Suppressor macrophage treated with lipopolysaccharide for 1 hour (primary cell): Measurements from ENCODE around the gene STX16.

Source experiments
- DNase-seq, 3 donors: peaks; one replicate each; pipeline ENCODE4 v3.0.0-alpha.2; 2020 to 2022

The STX16 gene

GRCh38 chr20:58699623-58700107, 48.6 kb downstream of the STX16 start:
- no peak for DNase-seq

GRCh38 chr20:58700121-58700821, 49.2 kb downstream of the STX16 start:
- DNase-seq = no peak

DNA sequence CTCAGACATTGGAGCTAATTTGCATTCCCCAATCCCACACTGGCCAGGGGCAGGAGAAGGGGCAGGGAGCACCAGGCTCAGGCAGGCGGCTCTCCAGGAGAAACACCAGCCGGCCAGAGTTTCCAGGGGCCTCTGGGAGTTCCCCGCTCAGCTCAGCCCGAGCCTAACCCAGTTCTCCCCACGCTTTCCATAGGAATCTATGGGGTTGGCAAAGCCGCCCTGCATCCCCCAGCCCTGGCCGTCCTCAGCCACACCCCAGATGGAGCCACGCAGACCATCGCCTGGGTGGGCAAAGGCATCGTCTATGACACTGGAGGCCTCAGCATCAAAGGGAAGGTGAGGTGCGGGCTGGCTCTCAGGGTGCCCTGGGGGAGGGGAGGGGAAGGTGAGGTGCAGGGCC, 49.7 kb downstream of the STX16 start:
- DNase-seq = no peak

DNA sequence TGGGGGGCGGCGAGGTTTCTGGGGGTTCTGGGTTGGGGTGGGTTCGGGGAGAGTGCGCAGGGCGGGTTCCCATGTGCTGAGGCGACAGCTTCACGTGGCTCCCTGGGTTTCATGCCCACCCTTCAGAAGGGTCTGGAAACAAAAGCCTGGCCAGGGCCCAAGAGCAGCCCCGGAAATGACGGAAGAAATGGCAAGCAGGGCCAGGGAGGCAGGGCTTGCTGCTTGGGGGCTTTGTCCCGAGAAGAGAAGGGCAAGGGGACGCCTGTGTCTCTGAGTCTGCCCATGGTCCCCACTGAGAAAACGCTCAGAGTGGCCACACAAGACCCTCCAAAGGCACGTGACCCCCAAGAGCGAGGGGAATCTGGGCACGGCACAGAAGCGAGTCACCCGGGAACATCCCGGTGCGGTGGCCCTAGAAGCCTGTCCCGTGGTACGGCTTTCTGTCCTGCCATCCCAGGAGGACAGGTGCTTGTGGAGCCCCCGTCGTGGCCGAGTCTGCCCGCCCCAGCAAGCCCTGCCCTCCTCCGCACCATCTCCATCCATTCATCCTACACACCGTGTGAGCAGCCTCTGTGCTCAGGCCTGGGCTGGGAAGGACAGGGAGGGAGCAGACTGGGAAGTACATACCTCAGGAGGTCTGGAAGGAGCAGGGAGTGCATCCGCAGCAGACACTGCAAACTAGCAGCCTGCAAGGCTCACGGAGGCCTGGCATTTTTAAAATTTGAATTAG, 50.5 kb downstream of the STX16 start:
- DNase-seq = no peak

DNA sequence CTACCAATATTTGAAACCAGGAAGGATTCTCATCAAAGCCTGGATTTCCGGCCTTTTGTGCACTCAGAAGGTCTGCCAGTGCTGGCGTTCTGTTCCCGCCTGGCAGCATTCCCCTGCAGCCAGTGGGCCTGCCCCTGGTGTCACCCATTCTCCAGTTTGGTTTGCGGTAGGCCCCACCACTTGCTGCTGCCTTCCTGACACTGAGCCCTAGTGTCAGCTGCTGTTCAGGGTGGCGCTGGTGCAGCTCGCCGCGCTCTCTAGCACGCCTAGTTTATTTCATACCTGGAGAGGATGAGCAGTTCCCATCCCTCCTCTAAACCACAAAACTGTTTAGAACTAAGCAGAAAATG, 51.1 kb downstream of the STX16 start:
- no peak for DNase-seq

DNA sequence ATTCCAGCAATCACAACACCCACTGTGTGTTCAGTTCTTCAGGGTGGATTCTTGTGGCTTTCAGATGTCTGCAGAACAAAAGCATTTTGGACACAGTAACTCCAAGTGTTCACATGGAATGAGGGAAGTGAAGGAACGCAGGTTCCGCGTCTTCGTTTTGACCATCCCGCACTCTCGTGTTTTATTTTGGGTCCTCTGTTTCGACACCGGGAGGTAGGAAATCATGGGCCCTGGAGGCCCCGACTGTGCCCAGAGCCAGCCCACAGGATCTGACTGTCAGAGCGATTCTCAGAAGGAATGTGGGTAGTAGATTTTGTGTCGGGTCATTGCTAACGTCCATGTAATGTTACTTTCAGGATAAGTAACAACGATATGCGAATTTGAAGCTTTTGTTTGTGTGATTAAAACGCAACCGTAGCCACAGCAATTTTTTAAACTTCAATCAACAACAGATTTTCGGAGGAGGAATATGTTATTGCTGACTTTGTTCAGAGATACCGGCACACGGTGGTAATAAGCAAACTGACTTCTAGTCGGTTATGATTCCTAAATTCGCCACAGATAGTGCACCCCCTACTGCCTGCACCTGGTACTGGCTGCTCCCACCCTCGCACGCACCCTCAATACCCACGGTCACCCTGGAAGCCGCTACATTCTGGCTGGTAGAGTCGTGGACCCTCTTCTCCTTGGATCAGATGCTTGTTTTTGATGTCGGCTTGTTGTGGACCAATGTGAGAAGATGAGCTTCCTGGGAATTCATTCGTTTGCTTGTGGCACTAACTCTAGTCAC, 52.0 kb downstream of the STX16 start:
- peak in 1 of 3 donors; percentile 10 for DNase-seq

- DNase-seq = no peak
Measured at GRCh38 chr20:58703765-58704371, 52.8 kb downstream of the STX16 start.

GRCh38 chr20:58705208-58705926, 54.3 kb downstream of the STX16 start:
- DNase-seq = no peak

- DNase-seq = no peak
Measured at GRCh38 chr20:58706150-58706892, 55.2 kb downstream of the STX16 start.

DNA sequence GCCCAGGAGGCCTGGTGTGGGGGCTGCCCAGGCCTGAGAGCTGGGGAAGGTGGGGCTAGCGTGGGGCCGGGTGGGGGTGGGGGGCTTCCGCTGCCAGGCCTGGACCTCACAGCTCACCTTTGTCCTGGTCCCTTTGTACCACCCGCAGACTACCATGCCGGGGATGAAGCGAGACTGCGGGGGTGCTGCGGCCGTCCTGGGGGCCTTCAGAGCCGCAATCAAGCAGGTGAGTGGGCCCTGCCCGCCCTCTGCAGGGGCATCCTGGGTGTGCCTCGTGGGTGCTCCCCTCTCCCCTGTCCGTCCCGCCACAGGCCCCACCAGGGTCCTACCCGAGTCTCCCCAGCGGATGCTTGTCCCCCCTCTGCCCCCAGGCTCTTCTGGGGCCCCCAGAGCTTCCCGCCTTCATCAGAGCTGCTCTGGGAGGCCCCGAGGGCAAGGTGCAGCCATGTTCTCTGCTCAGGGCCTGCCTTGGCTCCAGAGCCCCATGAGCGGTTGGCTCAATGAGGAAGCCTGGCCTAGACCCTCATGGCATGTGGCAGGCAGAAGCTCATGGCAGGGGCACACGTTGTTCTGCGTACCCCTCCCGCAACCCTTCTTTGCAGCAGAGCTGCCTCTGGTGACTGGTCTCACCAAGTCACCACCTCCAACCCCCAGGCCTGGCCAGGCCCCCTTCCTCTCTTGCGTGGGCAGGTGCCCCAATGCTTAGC, 56.0 kb downstream of the STX16 start:
- no peak for DNase-seq

- no peak for DNase-seq
Measured at GRCh38 chr20:58707770-58708169, 56.7 kb downstream of the STX16 start.

GRCh38 chr20:58708246-58708931, 57.3 kb downstream of the STX16 start:
- no peak for DNase-seq

GRCh38 chr20:58709013-58709702, 58.1 kb downstream of the STX16 start:
- DNase-seq = no peak

- no peak for DNase-seq
Measured at GRCh38 chr20:58709703-58710039, 58.6 kb downstream of the STX16 start.

GRCh38 chr20:58710481-58711265, 59.6 kb downstream of the STX16 start:
- DNase-seq = no peak

GRCh38 chr20:58711266-58712051, 60.4 kb downstream of the STX16 start:
- DNase-seq = no peak

DNA sequence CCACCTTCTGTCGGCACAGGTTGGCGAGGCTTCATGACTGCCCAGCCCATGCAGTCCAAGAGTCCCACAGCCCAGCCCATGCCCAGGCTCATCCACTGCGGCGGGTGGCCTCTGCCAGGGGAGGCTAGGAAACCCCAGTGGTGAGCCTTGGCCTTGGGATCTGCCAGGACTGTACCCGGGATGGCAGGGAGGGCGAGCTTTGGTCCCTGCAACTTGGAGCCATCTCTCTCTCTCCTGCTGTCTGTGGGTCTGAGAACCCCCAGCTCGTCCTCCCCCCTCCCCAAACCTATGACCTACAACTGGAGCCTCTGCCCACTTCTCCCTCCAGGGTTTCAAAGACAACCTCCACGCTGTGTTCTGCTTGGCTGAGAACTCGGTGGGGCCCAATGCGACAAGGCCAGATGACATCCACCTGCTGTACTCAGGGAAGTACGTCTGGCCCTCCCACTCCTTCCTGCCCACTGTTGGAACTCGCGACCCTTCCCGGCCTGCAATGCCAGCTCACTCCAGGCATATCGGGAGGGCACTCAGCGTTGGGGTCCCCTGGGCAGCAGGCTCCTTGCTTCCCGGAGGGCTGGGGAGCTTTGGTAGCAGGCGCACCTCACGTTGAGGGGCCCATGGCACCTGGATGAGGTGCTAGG, 61.2 kb downstream of the STX16 start:
- DNase-seq = no peak
